ENCODE measurements around the gene GOLT1B.
A peak's percentile ranks its signal among the peaks of the same experiment; 100 is the strongest.

The GOLT1B gene

DNA sequence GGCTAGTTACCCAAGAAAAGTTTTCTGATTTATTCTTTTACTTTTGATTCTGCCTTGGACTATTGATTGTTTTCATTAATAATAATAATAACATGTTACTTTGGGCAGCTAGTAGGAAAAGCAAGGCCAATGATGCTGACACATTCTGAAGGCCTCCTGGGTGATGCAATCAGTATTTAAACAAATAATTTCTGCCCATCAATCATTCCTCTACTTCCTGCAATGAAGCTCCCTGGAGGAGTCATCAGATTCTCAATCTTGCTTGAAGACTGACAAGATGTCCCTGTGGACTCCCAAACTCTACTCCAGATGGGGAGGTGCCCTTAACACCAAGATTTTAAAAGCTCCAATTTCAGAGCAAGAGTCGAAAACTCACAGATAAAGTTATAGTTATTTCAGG, 24.5 kb downstream of the GOLT1B start, which contains the start of gene SPX:
TSS of gene SPX (plus strand) at position 244 of the 400 bp plus-strand sequence. CDS start 177 bp downstream, outside the sequence.
- DNase-seq: no peak

DNA sequence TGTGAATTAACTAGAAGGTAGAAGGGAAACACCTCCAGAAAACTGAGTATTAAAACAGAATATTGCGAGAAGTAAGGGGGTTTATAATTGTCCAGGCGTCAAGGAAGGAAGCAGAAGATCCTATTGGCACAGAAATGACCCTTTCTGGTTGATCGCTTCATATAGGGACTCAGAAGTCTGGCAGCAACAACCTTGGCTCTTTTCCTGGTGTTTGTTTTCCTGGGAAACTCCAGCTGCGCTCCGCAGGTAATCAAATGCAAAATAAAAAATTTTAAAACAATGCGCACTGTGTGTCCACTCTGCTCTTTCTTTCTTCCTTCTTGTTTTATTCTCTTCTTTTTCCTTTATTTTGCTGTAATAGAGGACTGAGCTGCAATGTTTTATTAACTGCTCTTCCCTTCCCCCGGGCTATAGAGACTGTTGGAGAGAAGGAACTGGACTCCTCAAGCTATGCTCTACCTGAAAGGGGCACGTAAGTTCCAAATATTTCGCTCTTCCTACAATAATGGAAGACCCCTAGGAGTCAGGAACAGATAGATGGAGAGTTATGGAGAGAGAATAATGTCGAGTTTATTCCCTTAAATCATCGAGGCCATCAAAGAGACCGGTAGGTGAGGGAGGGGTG, 25.2 kb downstream of the GOLT1B start:
- DNase-seq: peak; percentile 11

DNA sequence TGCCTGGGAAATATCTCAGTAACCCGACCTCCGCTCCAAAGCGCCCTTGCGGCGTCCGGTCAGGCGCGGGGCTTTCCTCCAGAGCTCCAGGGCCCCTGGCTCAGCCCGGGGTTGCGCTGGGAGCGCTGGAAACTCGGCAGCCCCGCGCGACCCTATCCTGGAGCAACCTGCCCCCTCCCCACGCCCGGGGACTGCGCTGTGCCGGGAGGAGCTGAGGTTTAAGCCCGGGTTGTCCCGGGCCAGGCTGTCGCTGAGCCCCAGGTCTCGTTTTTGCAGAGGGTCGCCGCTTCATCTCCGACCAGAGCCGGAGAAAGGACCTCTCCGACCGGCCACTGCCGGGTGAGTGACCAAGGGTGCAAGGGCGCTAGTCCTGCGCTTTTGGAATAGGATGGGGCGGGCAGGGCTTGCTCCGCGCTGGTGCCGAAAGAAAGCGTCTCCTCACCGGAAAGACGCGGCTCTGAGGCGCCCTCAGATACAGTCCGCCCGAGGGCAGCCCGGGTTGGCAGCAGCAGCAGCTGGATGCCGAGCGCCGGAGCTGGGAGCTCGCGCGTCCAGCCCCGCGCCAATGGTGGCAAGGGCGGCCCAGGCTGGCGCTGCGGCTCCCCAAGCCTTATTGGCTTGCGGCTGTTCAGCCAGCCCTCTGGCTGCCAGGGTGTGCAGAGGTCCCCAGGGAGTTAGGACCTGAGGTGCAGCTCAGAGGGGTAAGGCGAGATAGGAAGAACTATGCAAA, 26.0 kb downstream of the GOLT1B start:
- peak; percentile 5 for DNase-seq

DNA sequence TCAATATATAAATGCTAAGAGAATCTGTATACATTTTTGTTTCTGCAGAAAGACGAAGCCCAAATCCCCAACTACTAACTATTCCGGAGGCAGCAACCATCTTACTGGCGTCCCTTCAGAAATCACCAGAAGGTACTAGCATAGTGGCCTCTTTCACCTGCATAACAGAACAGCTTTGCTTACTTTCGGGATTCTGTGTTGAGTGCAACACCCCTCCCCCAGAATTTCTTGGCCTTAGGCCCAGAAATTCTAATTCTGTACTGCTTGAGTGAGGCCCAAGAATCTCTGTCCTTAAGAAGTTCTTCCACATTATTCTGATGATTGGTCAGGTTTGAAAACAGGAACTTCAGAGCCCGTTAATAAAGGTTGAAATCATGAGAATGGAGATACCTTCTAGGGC, 27.4 kb downstream of the GOLT1B start:
- no peak for DNase-seq

DNA sequence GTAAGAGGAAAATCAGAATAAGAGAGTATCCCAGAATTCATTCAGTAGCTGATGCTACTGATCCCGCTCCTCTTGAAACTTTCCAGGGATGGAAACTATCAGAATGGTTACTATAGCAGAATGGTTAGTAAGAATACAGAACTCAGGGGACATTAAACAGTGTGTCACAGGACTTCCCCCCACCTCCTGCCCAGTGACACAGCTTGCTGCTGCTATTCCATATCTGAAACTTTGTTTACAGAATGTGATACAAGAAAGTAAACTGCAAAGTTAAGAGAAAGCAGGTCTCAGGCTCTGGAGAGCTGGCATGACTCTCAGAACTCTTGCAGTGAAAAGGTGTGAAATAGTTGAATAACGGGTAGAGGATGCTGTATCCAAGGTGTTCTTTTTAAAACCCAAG, 27.9 kb downstream of the GOLT1B start:
- DNase-seq: no peak

DNA sequence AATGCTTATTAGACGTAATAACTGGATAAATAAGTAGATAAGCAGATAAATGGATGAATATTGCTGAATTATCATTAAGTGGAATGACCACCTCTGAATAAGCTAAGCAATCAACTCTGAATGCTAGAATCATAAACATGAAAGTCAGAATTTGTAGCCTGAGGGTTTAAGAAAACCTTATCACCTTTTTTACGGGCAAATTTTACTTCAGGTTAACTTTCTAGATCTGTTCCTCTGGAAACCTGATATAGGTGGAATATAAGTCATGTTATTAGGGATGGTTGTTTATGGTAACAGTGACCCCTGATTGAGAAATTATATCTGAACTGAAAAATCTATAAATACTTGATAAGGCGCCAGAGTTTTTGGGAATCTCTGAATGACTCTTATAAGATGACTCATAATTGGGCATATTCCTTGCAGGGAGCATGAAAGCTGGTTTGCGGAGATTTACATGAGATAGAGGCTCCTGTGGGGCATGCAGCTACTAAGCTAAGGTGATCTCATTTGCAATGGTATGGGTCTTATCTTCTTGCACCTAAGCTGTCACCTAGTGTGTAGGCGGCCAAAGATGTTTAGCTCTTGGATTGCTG, 36.6 kb downstream of the GOLT1B start:
- DNase-seq: no peak

DNA sequence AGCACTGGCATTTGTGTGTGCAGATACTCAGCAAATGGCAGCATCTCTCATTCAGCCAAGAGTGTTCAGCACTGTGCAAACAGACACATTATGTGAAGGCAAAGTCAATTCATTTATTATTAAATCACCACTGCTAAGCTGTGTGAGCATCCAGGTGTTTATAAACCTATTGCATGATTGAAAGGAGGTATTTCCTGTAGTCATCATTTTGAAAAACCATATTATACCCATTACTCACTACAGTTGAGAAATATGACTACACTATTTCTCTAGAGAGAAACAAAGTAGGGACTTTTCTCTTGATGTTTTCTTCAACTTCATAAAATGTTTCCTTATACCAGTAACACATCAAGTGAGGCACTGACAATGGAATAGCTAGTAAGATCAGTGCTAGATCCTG, 38.2 kb downstream of the GOLT1B start:
- peak; percentile 7 for DNase-seq

DNA sequence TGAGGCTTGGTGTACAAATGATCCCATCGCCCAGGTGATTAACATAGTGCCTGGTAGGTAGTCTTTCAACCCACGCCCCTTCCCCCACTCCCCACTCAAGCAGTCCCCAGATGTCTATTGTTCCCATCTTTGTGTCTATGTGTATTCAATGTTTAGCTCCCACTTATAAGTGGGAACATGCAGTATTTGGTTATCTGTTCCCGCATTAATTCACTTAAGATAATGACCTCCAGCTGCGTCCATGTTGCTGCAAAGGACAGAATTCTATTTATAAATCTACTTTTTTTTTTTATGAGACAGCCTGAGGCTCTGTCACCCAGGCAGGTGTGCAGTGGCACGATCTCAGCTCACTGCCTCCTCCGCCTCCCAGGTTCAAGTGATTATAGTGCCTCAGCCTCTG, 40.2 kb downstream of the GOLT1B start:
- DNase-seq: no peak

DNA sequence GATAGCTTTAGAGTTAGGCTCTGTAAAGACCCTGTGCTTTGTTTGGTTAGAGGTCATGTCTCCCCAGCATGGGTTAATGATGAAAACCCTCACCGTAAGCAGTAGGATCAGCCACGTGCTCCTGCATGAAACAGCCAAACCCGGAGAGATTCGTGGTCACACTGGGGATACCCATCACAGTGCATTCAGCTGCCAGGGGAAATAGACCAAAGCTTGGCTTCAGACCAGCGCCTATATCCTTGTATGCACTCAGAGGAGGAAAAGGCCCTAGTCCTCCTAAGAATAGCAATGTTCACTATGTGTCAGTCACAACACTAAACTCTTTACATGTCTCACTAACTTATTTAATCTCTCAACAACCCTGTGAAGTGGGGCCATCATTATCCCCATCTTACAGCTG, 40.8 kb downstream of the GOLT1B start:
- DNase-seq: no peak

DNA sequence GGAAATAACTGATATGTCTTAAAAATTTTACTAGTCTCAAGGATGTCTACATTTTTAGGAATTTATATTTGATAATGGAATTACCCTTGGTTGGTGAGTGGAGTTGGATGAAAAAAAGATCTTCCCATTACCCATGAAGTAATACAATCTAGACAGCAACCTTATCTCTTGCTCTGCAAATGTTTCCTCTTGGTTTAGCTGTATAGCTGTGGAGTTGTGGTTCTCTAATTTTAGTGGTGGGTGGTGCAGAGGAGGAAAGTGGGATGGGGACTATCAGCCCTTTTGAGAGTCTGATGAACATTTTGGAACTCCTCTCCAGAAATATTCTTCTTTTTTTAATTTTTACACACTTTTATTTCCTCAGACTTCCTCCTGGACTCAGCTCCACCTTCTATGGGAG, 41.6 kb downstream of the GOLT1B start:
- no peak for DNase-seq

DNA sequence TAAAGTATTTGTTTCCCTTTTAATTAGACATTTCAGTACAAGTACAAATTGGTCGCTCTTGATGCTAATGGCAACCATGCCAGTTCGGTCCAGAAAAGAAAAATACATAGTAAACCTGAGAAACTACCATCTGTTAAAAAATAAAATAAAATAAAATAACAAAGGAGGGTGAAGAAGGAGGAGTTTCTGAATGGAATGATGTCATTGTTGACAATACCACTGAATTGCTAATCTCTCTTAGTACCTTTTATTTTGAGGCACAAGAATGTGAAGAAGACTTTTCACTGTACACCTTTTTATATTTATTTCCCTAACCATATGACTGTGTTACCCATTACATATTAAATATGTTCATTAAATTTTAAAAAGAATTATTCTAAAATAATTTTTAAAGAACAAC, 44.0 kb downstream of the GOLT1B start:
- no peak for DNase-seq

DNA sequence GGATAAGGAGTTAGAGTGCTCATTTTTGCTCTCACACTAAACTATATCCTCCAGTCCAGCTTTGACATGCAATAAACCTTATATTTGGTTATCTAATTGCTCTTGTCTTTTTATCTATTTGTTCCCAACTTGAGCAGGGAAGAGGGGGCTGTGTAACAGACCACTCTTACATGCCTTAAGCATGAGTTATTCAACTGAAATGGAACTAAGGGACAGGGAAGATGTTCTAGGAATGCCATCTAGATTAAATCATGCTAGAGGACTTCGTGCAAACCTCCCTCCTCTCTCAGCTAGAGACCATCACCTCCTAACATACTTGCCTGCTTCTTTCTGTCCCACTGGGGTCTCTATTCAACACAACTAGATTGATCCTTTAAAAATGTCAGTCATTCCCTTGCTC, 45.1 kb downstream of the GOLT1B start:
- DNase-seq: no peak

DNA sequence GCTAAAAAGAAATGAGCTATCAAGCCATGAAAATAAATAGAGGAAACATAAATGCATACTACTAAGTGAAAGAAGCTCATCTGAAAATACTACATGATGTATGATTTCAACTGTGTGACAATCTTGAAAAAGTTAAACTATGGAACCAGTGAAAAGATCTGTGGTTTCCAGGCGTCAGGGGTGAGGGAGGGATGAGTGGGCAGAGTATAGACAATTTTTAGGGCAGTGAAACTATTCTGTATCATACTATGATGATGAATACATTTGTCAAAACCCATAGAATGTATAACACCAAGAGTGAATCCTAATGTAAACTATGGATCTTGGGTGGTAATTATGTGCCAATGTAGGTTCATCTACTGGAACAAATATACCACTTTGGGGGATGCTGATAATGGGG, 45.8 kb downstream of the GOLT1B start:
- DNase-seq: no peak

DNA sequence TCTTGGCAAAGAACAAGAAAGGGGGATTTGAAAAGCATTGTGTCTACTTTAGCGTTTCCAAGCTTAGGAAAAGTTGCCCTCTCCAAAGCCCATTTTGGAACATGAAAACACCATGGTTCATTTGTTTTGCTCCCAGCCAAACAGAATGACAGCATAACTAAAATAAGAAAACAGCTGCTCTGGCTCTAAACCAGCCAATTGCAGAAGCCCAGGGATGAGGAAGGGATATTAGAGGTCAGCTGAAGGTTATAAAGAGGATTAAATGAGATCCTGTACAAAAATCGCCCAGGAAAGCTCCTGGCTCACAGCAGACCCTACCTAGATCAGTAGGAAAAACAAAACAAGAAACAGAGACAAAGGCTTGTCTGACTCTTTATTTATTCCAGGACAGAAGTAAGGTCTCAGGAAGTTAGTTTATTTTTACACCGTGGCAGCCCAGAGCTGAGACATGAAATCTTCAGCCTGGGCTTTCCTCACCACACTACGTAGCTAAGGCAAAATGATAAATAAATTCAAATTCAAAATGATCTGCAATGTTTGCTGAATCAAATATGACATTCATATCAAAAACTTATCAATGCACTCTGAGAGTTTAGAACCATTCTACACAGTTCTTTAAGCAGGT, 50.4 kb downstream of the GOLT1B start:
- no peak for DNase-seq

DNA sequence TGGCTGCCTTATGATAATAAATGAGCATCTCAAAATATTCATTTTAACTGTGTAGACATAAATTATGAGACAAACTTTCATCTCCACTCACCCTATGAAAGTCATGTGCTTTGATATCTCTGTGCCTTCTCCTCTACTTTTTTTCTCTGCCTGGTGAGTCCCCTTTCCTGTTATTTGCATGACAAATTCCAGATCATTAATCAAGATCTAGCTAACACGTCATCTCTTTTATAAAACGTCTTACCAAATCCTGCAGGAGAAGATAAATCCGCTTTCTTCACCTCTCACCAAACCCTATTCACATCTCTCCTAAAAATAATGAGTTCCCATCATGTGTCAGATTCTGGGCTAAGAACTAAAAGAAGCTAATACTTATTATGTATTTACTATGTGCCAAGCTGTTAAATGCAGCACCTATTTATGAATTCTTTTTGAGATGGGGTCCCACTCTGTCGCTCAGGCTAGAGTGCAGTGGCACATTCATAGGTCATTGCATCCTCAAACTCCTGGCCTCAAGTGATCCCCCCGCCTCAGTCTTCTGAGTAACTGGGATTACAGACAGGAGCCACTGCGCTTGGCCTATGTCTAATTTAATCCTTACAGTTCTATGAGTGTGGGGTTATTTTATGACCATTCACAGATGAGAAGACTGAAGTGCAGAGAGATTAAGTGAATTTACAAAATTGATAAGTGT, 51.2 kb downstream of the GOLT1B start:
- no peak for DNase-seq

DNA sequence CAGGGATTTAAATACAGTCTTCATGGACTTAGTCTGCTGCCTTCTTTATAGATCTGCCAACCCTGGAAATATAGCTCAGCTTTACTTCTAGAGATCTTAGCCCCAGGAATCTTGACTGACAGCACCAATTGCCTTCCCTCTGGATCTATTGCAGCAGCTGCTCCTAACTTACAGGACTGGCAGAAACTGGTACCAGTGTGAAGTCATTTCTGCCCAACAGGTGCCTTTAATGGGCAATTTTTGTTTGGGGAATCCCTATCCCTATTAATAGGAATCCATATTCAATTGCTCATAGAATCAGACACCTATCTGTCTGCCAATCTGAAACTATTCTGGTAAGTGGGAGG, 51.7 kb downstream of the GOLT1B start:
- DNase-seq: no peak

DNA sequence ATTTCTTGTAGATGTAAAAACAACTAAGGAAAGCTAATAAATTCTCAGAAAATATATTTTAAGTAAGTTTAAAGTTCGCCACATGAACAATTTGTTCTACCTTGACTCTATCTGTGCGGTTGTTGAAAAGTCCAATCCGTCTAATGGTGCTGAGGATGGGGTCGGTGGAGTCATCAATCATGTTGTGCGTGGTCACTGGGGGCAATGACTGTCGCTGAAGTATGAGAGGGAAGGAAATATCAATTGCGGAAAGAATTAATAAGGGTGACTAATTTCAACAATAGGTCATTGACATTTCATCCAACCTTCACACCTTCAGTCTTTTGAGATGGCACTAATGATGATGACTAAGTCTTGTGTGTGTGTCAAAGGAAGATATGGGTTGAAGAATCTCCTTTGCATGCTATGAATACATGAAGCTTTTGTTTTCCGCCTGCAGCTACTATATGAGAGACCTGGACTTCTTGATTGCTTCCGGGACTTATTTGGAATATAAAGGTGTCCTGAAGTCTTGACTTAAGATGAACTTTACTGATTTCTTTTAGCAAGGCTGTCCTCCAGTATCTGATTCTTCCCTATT, 56.6 kb downstream of the GOLT1B start:
- no peak for DNase-seq

DNA sequence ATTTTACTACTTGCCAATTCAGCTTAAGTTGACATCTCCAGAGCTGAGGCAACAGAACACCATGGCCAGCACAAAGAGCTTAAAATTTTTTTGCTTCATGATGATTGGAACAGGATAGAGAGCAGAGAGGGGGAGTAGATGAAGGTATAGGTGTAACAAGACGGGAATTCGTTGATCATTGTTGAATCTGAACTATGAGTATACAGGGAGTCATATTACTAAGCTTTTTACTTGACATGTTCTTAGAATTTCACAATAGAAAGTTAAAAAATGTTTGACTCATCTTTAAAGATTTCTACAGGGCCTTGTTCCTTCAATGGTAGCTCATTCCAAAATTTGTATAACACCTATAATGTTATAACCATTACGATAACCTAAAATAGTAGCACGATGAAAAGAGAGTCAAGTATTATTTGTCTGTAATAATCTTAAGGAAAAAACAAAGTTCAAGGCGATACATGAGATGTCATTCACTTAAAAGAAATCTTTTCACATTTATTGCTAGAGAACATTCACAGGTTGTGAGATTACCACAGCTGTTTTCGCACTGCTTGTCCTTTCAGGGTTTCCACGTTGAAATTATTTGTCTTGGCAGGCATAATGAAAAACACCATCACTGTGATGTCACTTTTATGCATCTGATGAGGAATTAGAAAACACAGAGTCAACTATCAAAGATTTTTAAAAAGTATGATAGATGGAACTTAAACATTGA, 58.4 kb downstream of the GOLT1B start:
- DNase-seq: no peak

DNA sequence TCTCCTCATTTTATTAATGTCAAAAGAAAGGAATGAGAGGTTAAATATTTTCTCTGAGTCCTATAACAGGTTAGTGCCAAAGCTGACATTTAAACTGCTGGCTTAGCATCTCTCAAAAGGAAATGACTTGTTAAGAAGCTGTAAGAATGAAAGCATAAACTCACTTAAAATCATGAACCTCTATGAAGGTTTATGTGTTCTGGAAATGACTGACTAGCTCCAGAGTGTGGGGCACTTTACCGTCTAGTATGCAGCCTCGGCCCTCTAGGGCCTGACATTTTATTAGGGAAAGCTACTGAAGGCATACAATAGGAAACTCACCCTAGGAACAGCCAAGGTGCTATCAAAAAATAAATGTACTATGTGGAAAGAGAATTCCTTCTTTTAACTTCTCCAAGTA, 59.6 kb downstream of the GOLT1B start:
- DNase-seq: no peak

DNA sequence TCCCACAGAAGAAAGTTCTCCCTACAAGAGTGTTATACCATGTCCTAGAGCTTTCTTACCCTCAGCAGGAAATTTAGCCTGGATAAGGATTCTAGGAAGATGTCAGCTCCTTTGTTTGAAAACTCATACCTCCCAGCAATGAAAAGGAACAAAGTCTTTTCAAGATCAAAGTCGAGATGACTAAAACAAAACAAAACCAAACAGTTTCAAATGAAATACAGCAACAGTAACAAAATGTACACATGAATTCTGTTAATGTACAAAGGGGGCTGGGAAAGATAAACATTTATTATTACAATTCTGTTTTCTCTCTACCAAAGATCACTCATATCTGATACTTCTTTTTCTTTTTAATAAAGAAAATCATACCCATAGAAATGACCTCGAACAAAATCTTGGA, 61.3 kb downstream of the GOLT1B start:
- DNase-seq: no peak

DNA sequence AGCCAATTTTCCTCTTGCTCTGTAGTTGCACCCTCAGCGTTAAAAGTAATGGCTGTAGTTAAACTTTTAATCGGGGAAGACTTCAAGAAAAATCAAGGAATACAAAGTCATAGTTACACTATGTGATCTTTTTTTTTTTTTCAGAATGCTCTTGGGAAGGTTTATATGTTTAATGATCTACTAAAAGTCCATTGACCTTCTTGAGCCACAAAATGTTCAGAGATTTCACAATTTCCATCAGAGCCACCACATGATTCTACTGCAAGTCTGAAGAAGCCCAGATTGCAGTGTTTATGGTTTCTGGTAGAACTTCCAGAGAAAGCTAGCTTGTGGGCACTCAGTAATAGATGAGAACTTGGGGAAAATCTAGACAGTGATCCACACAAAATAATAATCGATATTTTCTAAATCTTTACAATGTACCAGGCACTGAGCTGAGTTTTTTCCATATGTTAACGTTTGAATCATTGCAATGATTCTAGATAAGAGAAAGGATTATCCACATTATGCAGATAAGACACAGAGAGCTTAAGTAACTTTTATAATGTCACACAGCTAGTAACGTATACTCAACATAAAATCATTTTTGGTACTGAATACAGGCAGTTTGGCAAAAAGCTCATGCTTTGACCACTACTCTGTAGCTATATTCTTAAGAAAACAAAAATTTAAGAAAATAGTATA, 64.8 kb downstream of the GOLT1B start:
- no peak for DNase-seq

DNA sequence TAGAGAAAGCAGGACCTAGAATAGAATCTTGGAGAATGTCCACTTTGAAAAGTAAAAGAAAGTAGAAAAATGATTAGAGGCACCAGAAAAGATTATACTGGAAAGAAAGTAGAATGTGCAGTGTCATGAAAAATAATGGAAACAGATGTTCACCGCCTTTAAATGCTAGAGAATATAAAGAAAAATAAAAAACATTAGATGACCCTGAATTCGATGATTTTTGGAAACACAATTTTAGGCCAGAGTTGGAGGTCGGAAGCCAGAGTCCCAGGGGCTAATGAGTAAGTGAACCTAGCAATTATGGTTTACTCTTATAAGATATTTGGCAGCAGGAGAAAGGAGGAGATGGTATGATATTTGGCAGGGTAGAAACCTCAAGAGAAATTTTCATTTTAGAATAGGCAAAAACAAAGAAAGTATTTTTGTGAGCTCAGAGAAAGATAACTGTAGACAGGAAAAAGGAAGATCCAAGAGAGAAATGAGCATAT, 65.4 kb downstream of the GOLT1B start:
- no peak for DNase-seq

All from NCI-H2081 treated with DMSO at 0.1 percent for 48 hours (cell line).